ENCODE measurements around the gene CCL1. TPM values are rescaled to one million over a fixed set of nuclear protein-coding genes. Genes with fewer than 3 reads are reported as not detected.

The CCL1 gene
- total RNA-seq, 1 donor from 2014 or later = not detected

DNA sequence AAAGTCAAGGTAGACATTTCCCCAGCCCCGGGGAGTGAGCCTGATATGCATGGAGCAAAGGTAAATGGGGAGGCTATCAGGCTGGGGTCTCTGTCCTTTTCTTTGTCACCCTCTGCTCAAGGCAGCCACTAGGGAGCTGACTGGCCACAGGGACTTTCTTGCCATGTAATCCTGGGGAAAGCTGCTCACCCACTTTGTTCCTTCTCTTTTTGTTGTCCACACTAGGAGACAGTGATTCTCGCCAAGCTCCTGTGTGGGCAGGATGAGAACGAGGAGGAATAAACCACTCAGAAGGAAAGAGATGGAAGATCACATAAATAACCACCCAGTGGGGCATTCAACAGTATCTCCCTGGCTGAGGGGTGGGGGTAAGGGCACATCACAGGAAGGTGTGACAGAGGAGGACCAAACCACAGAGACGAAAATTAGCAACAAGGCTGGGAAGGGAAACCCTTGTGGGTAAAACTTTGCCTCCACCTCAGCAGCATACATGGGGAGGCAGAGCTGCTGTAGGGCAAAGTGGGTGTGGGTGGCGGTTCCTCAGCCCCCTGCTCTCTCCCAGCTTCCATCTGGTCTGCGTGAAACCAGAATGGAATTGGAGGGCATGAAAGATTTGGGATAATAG is 26.2 kb upstream of the CCL1 start:
- no peak overlapping the region for H3K4me3 ChIP-seq

DNA sequence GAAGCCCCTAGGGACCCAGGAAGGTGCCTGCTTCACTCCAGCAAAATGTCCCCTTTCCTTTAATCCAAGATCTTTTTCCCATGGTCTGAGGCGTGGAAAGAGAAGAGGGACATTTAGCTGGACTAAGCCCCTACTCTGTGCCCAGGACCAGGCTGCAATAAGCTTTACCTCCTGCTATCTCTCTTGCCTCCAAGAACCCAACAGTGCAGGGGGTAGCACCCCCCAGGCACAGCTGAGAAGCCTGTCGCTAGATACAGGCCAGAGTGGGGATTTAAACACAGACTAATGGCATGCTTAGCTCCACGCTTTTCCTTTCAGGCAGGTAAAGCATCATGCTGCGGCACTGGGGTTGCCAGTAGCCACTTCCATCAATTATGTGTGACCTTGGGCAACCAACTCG is 24.5 kb upstream of the CCL1 start:
- H3K4me3 ChIP-seq = no peak overlapping the region
- peak in 1 of 2 donors; percentile 55 for DNase-seq (ENCODE audit: extremely low spot score in 2 of 2)
- H3K4me1 ChIP-seq = no peaks in the 10 kb centered on the region
- no peaks in the 10 kb centered on the region for H3K36me3 ChIP-seq
- H3K27me3 ChIP-seq = no peaks in the 10 kb centered on the region
- H3K9me3 ChIP-seq = no peaks in the 10 kb centered on the region
- TF ChIP-seq CTCF (IDR thresholded peaks at IDR 0.05) = no peak
- no peak for TF ChIP-seq POLR2AphosphoS5 (IDR thresholded peaks at IDR 0.05; ENCODE audit: insufficient read depth in 1 of 2, low read depth in 1 of 2)
- no peak for TF ChIP-seq POLR2A (IDR thresholded peaks at IDR 0.05)
- intact Hi-C loops (cut with DNase I) = no loop called here
- no peak overlapping the region for H3K27ac ChIP-seq

More for the DNA sequence above, 26.2 kb upstream of the CCL1 start:
- Histone ChIP-seq H3K27me3 (no peaks in the 10 kb centered on the region), H3K27ac (no peak overlapping the region), H3K4me1 (no peaks in the 10 kb centered on the region), H3K36me3 (no peaks in the 10 kb centered on the region), H3K9me3 (no peaks in the 10 kb centered on the region)
- intact Hi-C loops (cut with DNase I) = no loop called here
- TF ChIP-seq CTCF (IDR thresholded peaks at IDR 0.05) (no peak), POLR2A (IDR thresholded peaks at IDR 0.05) (no peak), POLR2AphosphoS5 (IDR thresholded peaks at IDR 0.05; ENCODE audit: insufficient read depth in 1 of 2, low read depth in 1 of 2) (no peak)
- no peak for DNase-seq (ENCODE audit: extremely low spot score in 2 of 2)

- H3K36me3 ChIP-seq = no peaks in the 10 kb centered on the region
- H3K4me1 ChIP-seq = no peaks in the 10 kb centered on the region
- no peak for TF ChIP-seq POLR2AphosphoS5 (IDR thresholded peaks at IDR 0.05; ENCODE audit: insufficient read depth in 1 of 2, low read depth in 1 of 2)
- no peaks in the 10 kb centered on the region for H3K27me3 ChIP-seq
- no peaks in the 10 kb centered on the region for H3K9me3 ChIP-seq
- H3K4me3 ChIP-seq = no peak overlapping the region
- no peak overlapping the region for H3K27ac ChIP-seq
- intact Hi-C loops (cut with DNase I) = no loop called here
- peak; percentile 77 for DNase-seq (ENCODE audit: extremely low spot score in 2 of 2)
These were observed 23.9 kb upstream of the CCL1 start for GRCh38 chr17:34386697-34387550.

- peak in 1 of 2 donors; percentile 52 for DNase-seq (ENCODE audit: extremely low spot score in 2 of 2)
- Histone ChIP-seq H3K4me1 (no peaks in the 10 kb centered on the region), H3K9me3 (no peaks in the 10 kb centered on the region), H3K27me3 (no peaks in the 10 kb centered on the region), H3K4me3 (no peak overlapping the region), H3K27ac (no peak overlapping the region), H3K36me3 (no peaks in the 10 kb centered on the region)
- intact Hi-C loops (cut with DNase I) = no loop called here
- TF ChIP-seq POLR2AphosphoS5 (IDR thresholded peaks at IDR 0.05; ENCODE audit: insufficient read depth in 1 of 2, low read depth in 1 of 2) (no peak), POLR2A (IDR thresholded peaks at IDR 0.05) (no peak), CTCF (IDR thresholded peaks at IDR 0.05) (no peak)
These were observed 23.3 kb upstream of the CCL1 start for GRCh38 chr17:34386343-34386696.

DNA sequence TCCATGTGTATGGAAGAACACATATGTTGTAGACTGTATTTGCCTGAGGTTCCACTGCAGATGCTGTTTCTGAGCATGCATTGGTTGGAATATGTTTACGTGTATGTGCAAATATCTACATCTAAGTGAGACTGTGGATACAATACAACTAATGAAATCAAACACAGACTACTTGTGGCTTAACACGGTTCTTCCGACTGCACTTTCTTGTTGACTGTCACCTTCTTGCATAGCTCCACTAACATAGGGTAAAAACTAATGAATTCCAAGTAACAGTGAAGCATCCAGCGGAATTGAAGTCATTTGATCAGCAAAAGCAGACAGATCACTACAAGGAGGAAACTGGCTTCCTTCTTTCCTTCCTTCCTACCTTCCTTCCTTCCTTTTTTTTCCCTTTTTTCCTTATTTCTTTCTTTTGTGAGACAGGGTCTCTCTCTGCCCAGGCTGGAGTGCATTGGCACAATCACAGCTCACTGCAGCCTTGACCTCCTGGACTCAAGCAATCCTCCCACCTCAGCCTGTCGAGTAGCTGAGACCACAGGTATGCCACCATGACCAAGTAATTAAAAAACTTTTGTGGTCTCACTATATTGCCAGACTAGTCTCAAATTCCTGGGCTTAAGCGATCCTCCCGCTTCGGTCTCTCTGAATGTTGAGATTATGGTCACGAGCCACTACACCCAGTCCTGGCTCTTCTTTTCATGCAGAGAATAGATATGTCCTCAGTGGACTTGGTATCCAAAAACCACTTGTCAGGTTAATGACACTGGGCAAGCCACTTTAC is 22.0 kb upstream of the CCL1 start:
- Histone ChIP-seq H3K4me1 (no peaks in the 10 kb centered on the region), H3K36me3 (no peaks in the 10 kb centered on the region), H3K9me3 (no peaks in the 10 kb centered on the region), H3K27me3 (no peaks in the 10 kb centered on the region), H3K4me3 (no peak overlapping the region), H3K27ac (no peak overlapping the region)
- TF ChIP-seq POLR2A (IDR thresholded peaks at IDR 0.05) (no peak), POLR2AphosphoS5 (IDR thresholded peaks at IDR 0.05; ENCODE audit: insufficient read depth in 1 of 2, low read depth in 1 of 2) (no peak), CTCF (IDR thresholded peaks at IDR 0.05) (no peak)
- no peak for DNase-seq (ENCODE audit: extremely low spot score in 2 of 2)
- intact Hi-C loops (cut with DNase I) = no loop called here
